Thoracic aorta (tissue), 2 donors: ENCODE results near the gene ASB1. TPM values are rescaled to one million over a fixed set of nuclear protein-coding genes. Genes with fewer than 3 reads are reported as not detected.
A peak's percentile ranks its signal among the peaks of the same experiment; 100 is the strongest.

ENCODE experiments used
- ATAC-seq: fragments of 150-250 bp; one replicate; pipeline ENCODE4 v1.8.0; 2017; ENCODE audit warnings: low read depth; ENCODE audit not compliant: insufficient number of reproducible peaks, low FRiP score
- DNase-seq: peaks from one replicate; pipeline ENCODE4 v3.0.0-alpha.2; 2020; ENCODE audit warnings: low spot score
- H3K27ac ChIP-seq, 2 donors: fragments of 200-600 bp; sonication (generic); 1 replicate in 1 of 2; 2 replicates in 1 of 2; pipeline ENCODE4 v1.5.1; 2016; ENCODE audit warnings: mild to moderate bottlenecking in 2 of 2, moderate library complexity in 2 of 2
- H3K27me3 ChIP-seq: fragments of 200-600 bp; sonication (generic); replicated peaks from 2 replicates; pipeline ENCODE4 v1.6.0; 2016; ENCODE audit warnings: mild to moderate bottlenecking; ENCODE audit not compliant: insufficient read depth
- H3K36me3 ChIP-seq: fragments of 200-600 bp; sonication (generic); one replicate; pipeline ENCODE4 v1.5.1; 2016
- H3K4me1 ChIP-seq, 2 donors: fragments of 200-600 bp; sonication (generic); 1 replicate in 1 of 2; 2 replicates in 1 of 2; pipeline versions ENCODE4 v1.5.1 to v1.6.0; 2016; ENCODE audit warnings: low read depth in 2 of 2, mild to moderate bottlenecking in 1 of 2; ENCODE audit not compliant: control insufficient read depth in 1 of 2
- H3K4me3 ChIP-seq: fragments of 200-600 bp; sonication (generic); 2 replicates; pipeline ENCODE4 v1.5.1; 2016; ENCODE audit warnings: mild to moderate bottlenecking
- H3K9me3 ChIP-seq: fragments of 200-600 bp; sonication (generic); 2 replicates; pipeline ENCODE4 v1.5.1; 2016
- CTCF ChIP-seq: fragments of 200-600 bp; sonication (generic); IDR thresholded peaks from one replicate; pipeline ENCODE4 v1.5.1; 2019; ENCODE audit warnings: antibody characterized with exemption
- total RNA-seq, 2 donors: library from RNA; depleted of rRNA; stranded (reverse); fragments of >200 nt; gene quantifications; one replicate each; pipeline versions ENCODE4 v1.1.0 to v1.2.3, GENCODE V29; 2016

Gene ASB1
- total RNA-seq, 2 donors from 2014 or later: 30.3 to 48.7 TPM

- TF ChIP-seq CTCF: peak; percentile 31
- DNase-seq (no peak), ATAC-seq (no peak)
- Histone ChIP-seq H3K36me3 (no peaks in the 10 kb centered on the region), H3K27me3 (no peaks in the 10 kb centered on the region), H3K27ac (peak overlapping the region; percentile 57 to 78), H3K4me1 (peaks cover 9 to 34% of the 10 kb centered on the region in 2 donors), H3K9me3 (no peaks in the 10 kb centered on the region), H3K4me3 (peak overlapping the region; percentile 65)
Measured at GRCh38 chr2:238408615-238409340, 17.9 kb upstream of the ASB1 start.

- peak overlapping the region; percentile 65 for H3K4me3 ChIP-seq
- H3K27ac ChIP-seq: peak overlapping the region; percentile 57 to 78
- DNase-seq: no peak
- no peaks in the 10 kb centered on the region for H3K27me3 ChIP-seq
- no peak for TF ChIP-seq CTCF
- no peaks in the 10 kb centered on the region for H3K36me3 ChIP-seq
- H3K4me1 ChIP-seq: peaks cover 9 to 34% of the 10 kb centered on the region in 2 donors
- ATAC-seq: no peak
- H3K9me3 ChIP-seq: no peaks in the 10 kb centered on the region
Measured at GRCh38 chr2:238409341-238410199, 17.2 kb upstream of the ASB1 start.

- Histone ChIP-seq H3K27me3 (no peaks in the 10 kb centered on the region), H3K27ac (no peak overlapping the region), H3K4me1 (peaks cover 9 to 30% of the 10 kb centered on the region in 2 donors), H3K4me3 (no peak overlapping the region), H3K36me3 (no peaks in the 10 kb centered on the region), H3K9me3 (no peaks in the 10 kb centered on the region)
- no peak for DNase-seq
- ATAC-seq: no peak
- TF ChIP-seq CTCF: no peak
Measured at GRCh38 chr2:238412067-238412767, 14.5 kb upstream of the ASB1 start.

GRCh38 chr2:238413368-238413767, 13.4 kb upstream of the ASB1 start:
- Histone ChIP-seq H3K4me1 (peaks cover 9 to 22% of the 10 kb centered on the region in 2 donors), H3K36me3 (no peaks in the 10 kb centered on the region), H3K9me3 (no peaks in the 10 kb centered on the region), H3K27ac (no peak overlapping the region), H3K27me3 (no peaks in the 10 kb centered on the region), H3K4me3 (no peak overlapping the region)
- ATAC-seq: no peak
- no peak for DNase-seq
- no peak for TF ChIP-seq CTCF
